NCI-H1105 (cell line): ENCODE results near the gene CIAO2A.

ENCODE experiments used
- DNase-seq: peaks from one replicate; lab custom pipeline; 2025; lab: John Stamatoyannopoulos, UW

Gene CIAO2A

GRCh38 chr15:64037966-64038365 lies 55.7 kb downstream of the CIAO2A start:
- DNase-seq: no peak

GRCh38 chr15:64037116-64037515 lies 56.5 kb downstream of the CIAO2A start:
- no peak for DNase-seq

- DNase-seq: no peak
These were observed 58.1 kb downstream of the CIAO2A start for GRCh38 chr15:64035525-64035924.

GRCh38 chr15:64034519-64034918 lies 59.1 kb downstream of the CIAO2A start:
- no peak for DNase-seq

GRCh38 chr15:64032329-64032728 lies 61.3 kb downstream of the CIAO2A start:
- DNase-seq: no peak

- DNase-seq: no peak
These were observed 63.5 kb downstream of the CIAO2A start for GRCh38 chr15:64030123-64030522.

GRCh38 chr15:64029633-64030032 lies 64.0 kb downstream of the CIAO2A start:
- no peak for DNase-seq

GRCh38 chr15:64029110-64029509 lies 64.5 kb downstream of the CIAO2A start:
- DNase-seq: no peak

- no peak for DNase-seq
These were observed 67.0 kb downstream of the CIAO2A start for GRCh38 chr15:64026591-64026990.

GRCh38 chr15:64024172-64025050 lies 69.2 kb downstream of the CIAO2A start:
- no peak for DNase-seq

GRCh38 chr15:64023220-64023619 lies 70.4 kb downstream of the CIAO2A start:
- DNase-seq: no peak

GRCh38 chr15:64022571-64022970 lies 71.1 kb downstream of the CIAO2A start:
- no peak for DNase-seq
